HG03095 (cell line): ENCODE results near the gene CALCOCO1.

Experiments
- ATAC-seq: cut with Tn5 transposase; IDR thresholded peaks from one replicate; pipeline ENCODE4 v1.9.1; 2021; ENCODE audit warnings: moderate library complexity; ENCODE audit not compliant: unreplicated experiment

The CALCOCO1 gene

DNA sequence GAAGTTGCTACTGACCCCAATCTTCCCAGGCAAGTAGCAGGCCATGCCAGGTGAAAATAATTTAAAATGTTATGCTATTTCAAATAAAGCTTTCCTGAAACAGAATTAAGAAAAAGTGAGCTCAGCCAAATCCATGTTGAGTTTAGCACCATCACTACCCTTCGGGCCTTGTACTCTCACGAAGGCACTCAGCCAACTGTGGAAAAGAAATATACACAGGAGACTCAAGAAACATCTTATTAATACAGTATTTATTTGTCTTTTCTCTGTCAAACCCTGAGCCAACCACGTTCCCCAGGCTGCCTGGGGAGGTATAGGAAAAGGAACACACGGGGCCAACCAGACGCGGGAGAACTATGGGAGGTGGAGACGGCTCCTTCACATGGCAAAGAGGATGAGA, 62.3 kb downstream of the CALCOCO1 start:
- no peak for ATAC-seq

DNA sequence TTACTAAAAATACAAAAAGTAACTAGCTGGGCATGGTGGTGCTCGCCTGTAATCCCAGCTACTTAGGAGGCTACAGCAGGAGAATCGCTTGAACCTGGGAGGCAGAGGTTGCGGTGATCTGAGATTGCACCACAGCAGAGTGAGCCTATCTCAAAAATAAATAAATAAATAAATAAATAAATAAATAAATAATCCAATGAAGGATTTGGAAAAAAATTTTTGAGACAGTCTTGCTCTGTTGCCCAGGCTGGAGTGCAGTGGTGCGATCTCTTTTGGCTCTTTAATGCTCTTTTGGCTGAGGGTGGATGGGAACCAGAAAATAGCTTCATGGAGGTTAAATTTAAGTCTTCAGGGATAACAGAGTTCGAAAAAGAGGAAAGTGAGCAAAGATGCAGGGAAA, 63.1 kb downstream of the CALCOCO1 start:
- no peak for ATAC-seq

DNA sequence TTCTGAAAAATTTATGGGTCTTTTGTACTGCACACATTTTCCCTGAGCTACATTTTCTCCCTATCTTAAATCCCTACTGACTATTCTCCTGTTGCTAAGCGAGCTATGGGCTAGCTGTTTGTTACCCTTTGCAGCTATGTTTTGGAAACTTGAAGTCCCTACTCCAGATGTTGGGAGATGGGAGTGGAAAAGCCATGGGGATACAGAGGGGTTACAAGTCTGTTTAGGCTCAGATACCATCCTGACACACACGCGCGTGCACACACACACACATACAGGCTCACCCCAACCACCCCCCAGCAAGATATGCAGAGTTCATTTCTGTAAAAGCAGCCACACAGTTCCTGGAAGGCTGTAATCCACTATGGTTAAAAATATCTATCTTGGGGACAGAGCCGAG, 67.2 kb downstream of the CALCOCO1 start:
- no peak for ATAC-seq

DNA sequence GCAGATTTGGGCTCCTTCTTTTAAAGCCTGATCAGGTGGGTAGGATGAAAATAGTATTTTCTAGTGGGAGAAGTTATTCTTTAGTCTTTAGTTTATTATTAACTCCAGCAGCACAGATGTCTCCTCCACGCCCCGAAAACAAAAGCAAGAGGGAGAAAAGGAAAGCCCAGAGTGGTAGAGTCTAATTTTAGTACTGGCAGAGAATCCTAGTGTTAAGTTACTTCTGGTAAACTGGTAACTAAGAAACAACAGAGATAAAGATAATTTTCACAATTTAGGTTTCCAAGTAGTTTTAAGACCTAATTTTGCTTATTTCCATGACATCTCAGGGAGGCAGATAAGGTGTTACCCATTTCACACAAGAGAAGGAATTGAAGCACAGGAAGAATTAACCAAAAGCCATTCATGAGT, 67.7 kb downstream of the CALCOCO1 start:
- no peak for ATAC-seq

DNA sequence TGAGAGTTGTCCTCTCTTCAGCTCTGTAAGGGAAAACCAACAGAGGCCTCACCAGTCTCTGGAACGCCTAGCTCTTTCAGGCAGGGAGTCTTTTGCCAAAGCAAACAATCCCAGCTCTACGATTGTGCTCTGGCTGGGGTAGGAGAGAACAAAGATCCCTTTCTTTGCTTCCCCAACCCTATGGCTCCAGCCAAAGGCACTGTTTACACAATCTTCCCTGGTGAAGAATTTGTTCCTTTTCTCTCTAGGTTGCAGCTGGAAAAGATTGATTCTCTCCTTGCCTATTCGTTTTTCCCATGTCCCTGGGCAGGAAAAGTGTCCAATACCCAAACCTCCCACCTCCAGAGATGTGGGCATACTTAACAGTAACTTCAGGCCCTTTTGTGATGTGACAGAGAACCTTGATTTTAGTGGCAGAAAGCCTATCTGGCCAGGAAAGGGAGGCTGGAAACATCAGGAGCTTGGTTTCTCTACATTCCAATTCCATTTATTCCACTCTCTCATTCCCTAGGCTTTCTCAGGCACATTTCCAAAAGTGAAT, 68.2 kb downstream of the CALCOCO1 start:
- ATAC-seq = no peak
